Effector CD4-positive, alpha-beta T cell (primary cell): ENCODE results near the gene GAS7.

Experiments used
- DNase-seq: peaks from one replicate; pipeline ENCODE4 v3.0.0-alpha.2; 2020

GAS7 gene

GRCh38 chr17:10200016-10200415, 1.6 kb upstream of the GAS7 start:
- DNase-seq = no peak

GRCh38 chr17:10197721-10198508, 491 bp downstream of the GAS7 start:
- no peak for DNase-seq

- no peak for DNase-seq
Observed at GRCh38 chr17:10197362-10197720, 1.1 kb downstream of the GAS7 start.

GRCh38 chr17:10196941-10197340, 1.5 kb downstream of the GAS7 start:
- DNase-seq = no peak

- no peak for DNase-seq
Observed at GRCh38 chr17:10196384-10196895, 2.0 kb downstream of the GAS7 start.

- DNase-seq = no peak
Observed at GRCh38 chr17:10195090-10195805, 3.2 kb downstream of the GAS7 start.

GRCh38 chr17:10193632-10194031, 4.8 kb downstream of the GAS7 start:
- DNase-seq = no peak

- no peak for DNase-seq
Observed at GRCh38 chr17:10192972-10193371, 5.4 kb downstream of the GAS7 start.

GRCh38 chr17:10192461-10192860, 5.9 kb downstream of the GAS7 start:
- DNase-seq = no peak

GRCh38 chr17:10187456-10187855, 10.9 kb downstream of the GAS7 start:
- no peak for DNase-seq

- DNase-seq = no peak
Observed at GRCh38 chr17:10186771-10187410, 11.5 kb downstream of the GAS7 start.

GRCh38 chr17:10183931-10184930, 14.2 kb downstream of the GAS7 start:
- DNase-seq = no peak

- no peak for DNase-seq
Observed at GRCh38 chr17:10182785-10183184, 15.6 kb downstream of the GAS7 start.

- no peak for DNase-seq
Observed at GRCh38 chr17:10178506-10178991, 19.9 kb downstream of the GAS7 start.

- no peak for DNase-seq
Observed at GRCh38 chr17:10177913-10178505, 20.4 kb downstream of the GAS7 start.

GRCh38 chr17:10177131-10177912, 21.1 kb downstream of the GAS7 start:
- no peak for DNase-seq

GRCh38 chr17:10173913-10174312, 24.5 kb downstream of the GAS7 start:
- no peak for DNase-seq

- DNase-seq = no peak
Observed at GRCh38 chr17:10172778-10173177, 25.6 kb downstream of the GAS7 start.

- no peak for DNase-seq
Observed at GRCh38 chr17:10172241-10172741, 26.1 kb downstream of the GAS7 start.

GRCh38 chr17:10171581-10171981, 26.8 kb downstream of the GAS7 start:
- DNase-seq = no peak

GRCh38 chr17:10171122-10171571, 27.3 kb downstream of the GAS7 start:
- no peak for DNase-seq
